Effector memory CD4-positive, alpha-beta T cell (primary cell): ENCODE measurements around the gene ANKRD13B.
A peak's percentile ranks its signal among the peaks of the same experiment; 100 is the strongest.

Experiments
- DNase-seq, 3 donors: peaks; one replicate each; pipeline ENCODE4 v3.0.0-alpha.2; 2020
- H3K27ac ChIP-seq: 2 replicates; pipeline ENCODE4 v1.7.0; 2013; ENCODE audit warnings: mild to moderate bottlenecking, low read length, moderate library complexity; ENCODE audit not compliant: insufficient read depth, poor library complexity, severe bottlenecking
- H3K27me3 ChIP-seq: replicated peaks from 2 replicates; pipeline ENCODE4 v1.7.0; 2013; ENCODE audit warnings: mild to moderate bottlenecking, low read length; ENCODE audit not compliant: insufficient read depth, control insufficient read depth, poor library complexity, severe bottlenecking
- H3K36me3 ChIP-seq: 2 replicates; pipeline ENCODE4 v1.7.0; 2013; ENCODE audit warnings: mild to moderate bottlenecking, low read length, moderate library complexity; ENCODE audit not compliant: control insufficient read depth, insufficient read depth
- H3K4me1 ChIP-seq: 2 replicates; pipeline ENCODE4 v1.7.0; 2013; ENCODE audit warnings: low read length, mild to moderate bottlenecking; ENCODE audit not compliant: control insufficient read depth, insufficient read depth, poor library complexity, severe bottlenecking
- H3K4me3 ChIP-seq: 2 replicates; pipeline ENCODE4 v1.7.0; 2013; ENCODE audit warnings: low read length, low read depth, mild to moderate bottlenecking; ENCODE audit not compliant: insufficient read depth, poor library complexity, severe bottlenecking
- H3K9me3 ChIP-seq: 2 replicates; pipeline ENCODE4 v1.7.0; 2013; ENCODE audit warnings: mild to moderate bottlenecking, low read length, moderate library complexity; ENCODE audit not compliant: control insufficient read depth

The ANKRD13B gene

DNA sequence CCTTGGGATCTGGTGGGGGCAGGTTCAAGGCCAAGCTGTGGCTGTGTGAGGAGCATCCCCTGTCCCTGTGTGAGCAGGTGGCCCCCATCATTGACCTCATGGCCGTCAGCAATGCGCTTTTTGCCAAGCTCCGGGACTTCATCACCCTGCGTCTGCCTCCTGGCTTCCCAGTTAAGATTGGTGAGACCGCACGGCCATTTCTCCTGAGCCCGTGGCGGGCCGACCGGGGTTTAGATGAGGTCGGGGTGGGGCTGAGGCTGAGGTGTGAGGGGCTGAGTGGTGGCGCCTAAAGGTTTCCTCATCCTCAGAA lies 19.1 kb downstream of the ANKRD13B start:
- no peaks in the 10 kb centered on the region for H3K9me3 ChIP-seq
- H3K4me3 ChIP-seq = no peak overlapping the region
- H3K4me1 ChIP-seq = peaks cover 42% of the 10 kb centered on the region
- no peaks in the 10 kb centered on the region for H3K27me3 ChIP-seq
- H3K27ac ChIP-seq = no peak overlapping the region
- no peak for DNase-seq
- no peaks in the 10 kb centered on the region for H3K36me3 ChIP-seq

DNA sequence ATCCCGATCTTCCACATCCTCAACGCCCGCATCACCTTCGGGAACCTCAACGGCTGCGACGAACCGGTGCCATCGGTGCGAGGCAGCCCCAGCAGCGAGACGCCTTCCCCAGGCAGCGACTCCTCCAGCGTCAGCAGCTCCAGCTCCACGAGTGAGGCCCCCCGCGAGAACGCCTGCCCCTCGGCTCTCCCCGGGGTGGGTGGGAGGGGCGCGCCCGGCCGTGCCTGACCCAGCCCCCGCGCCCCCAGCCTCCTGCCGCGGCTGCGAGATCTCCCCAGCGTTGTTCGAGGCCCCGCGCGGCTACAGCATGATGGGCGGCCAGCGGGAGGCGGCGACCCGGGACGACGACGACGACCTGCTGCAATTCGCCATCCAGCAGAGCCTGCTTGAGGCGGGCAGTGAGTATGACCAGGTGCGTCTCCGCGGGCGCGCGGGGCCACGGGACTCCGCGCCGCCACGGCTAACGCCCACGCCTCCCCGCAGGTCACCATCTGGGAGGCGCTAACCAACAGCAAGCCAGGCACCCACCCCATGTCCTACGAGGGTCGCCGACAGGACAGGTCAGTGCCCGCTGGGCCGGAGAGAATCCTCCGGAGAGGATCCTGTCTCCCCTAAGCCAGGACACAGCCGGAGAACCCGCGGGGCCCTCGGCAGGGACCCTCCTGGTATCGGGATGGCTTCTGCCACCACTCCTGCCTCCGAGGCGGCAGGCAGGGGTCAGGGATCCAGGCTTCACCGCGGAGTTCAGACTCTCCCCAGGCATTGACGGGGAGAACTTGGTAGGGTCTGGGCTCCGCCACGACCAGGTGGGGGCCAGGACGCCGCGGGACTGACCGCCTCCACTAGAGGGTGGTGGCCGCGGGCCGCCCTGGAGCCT lies 19.7 kb downstream of the ANKRD13B start:
- no peaks in the 10 kb centered on the region for H3K9me3 ChIP-seq
- no peaks in the 10 kb centered on the region for H3K27me3 ChIP-seq
- DNase-seq = no peak
- H3K4me1 ChIP-seq = peaks cover 48% of the 10 kb centered on the region
- H3K4me3 ChIP-seq = peak overlapping the region; percentile 24
- no peak overlapping the region for H3K27ac ChIP-seq
- H3K36me3 ChIP-seq = no peaks in the 10 kb centered on the region

- Histone ChIP-seq H3K27me3 (no peaks in the 10 kb centered on the region), H3K27ac (no peak overlapping the region), H3K4me1 (peaks cover 55% of the 10 kb centered on the region), H3K36me3 (no peaks in the 10 kb centered on the region), H3K9me3 (no peaks in the 10 kb centered on the region), H3K4me3 (peak overlapping the region; percentile 24)
- peak; percentile 84 to 90 (median 89) for DNase-seq
Observed at GRCh38 chr17:29613352-29613837, 20.5 kb downstream of the ANKRD13B start.

GRCh38 chr17:29613856-29614255 lies 20.9 kb downstream of the ANKRD13B start:
- H3K27ac ChIP-seq = no peak overlapping the region
- no peak for DNase-seq
- H3K27me3 ChIP-seq = no peaks in the 10 kb centered on the region
- H3K9me3 ChIP-seq = no peaks in the 10 kb centered on the region
- peaks cover 57% of the 10 kb centered on the region for H3K4me1 ChIP-seq
- no peaks in the 10 kb centered on the region for H3K36me3 ChIP-seq
- peak overlapping the region; percentile 24 for H3K4me3 ChIP-seq

DNA sequence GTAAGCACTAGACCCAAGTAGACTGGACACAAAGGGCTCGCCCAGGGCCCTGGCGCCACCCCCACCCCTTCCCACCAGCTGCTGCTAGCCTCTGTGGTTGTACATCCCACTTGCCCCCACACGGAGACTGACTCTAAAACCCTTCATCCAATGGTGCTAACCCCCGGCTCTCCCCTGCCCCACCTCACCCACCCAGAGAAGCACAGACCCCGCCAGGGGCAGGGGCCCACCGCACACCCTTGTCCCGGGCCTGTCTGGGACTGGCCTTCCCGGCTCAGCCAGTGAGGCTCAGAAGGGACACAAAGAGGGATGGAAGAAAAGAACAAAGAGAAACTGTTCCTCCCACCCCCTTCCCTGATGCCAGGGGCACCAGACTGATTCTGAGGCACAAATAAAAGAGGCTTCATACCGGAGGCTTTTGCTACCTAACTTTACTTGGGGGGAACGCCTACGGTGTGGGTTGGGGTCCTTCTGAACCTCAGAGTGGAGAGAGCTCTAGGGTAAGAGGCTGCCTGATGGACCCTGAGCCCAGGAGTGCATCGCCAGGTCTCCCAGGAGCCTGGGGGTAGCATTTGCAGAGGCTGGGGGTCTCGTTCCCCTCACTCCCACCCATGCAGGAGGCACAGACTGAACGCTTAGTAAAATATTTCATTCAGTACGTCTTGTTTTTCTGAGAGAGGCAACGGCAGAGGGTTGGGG lies 21.6 kb downstream of the ANKRD13B start:
- Histone ChIP-seq H3K4me1 (peaks cover 57% of the 10 kb centered on the region), H3K27me3 (no peaks in the 10 kb centered on the region), H3K36me3 (no peaks in the 10 kb centered on the region), H3K27ac (no peak overlapping the region), H3K4me3 (peak overlapping the region; percentile 68), H3K9me3 (no peaks in the 10 kb centered on the region)
- DNase-seq = no peak

DNA sequence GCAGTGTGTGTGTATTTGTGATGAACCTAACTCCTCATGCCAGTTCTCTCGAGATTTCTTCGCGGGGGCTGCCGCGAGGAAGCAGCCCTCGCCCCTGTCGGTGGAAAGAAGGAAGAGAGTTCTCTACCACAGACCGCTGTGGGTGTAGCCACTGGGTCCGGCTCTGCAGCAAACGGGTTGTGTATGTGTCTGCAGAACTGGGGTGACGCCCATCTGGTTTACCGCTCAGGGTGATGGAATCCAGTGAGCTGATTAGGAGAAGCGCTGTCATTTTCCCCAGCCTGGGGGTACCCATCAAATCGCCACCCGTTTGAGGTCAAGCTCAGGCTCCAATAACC lies 22.1 kb downstream of the ANKRD13B start:
- peak; percentile 58 to 65 (median 59) for DNase-seq
- peak overlapping the region; percentile 60 for H3K27ac ChIP-seq
- peaks cover 57% of the 10 kb centered on the region for H3K4me1 ChIP-seq
- H3K36me3 ChIP-seq = no peaks in the 10 kb centered on the region
- no peaks in the 10 kb centered on the region for H3K27me3 ChIP-seq
- H3K4me3 ChIP-seq = peak overlapping the region; percentile 68
- H3K9me3 ChIP-seq = no peaks in the 10 kb centered on the region

DNA sequence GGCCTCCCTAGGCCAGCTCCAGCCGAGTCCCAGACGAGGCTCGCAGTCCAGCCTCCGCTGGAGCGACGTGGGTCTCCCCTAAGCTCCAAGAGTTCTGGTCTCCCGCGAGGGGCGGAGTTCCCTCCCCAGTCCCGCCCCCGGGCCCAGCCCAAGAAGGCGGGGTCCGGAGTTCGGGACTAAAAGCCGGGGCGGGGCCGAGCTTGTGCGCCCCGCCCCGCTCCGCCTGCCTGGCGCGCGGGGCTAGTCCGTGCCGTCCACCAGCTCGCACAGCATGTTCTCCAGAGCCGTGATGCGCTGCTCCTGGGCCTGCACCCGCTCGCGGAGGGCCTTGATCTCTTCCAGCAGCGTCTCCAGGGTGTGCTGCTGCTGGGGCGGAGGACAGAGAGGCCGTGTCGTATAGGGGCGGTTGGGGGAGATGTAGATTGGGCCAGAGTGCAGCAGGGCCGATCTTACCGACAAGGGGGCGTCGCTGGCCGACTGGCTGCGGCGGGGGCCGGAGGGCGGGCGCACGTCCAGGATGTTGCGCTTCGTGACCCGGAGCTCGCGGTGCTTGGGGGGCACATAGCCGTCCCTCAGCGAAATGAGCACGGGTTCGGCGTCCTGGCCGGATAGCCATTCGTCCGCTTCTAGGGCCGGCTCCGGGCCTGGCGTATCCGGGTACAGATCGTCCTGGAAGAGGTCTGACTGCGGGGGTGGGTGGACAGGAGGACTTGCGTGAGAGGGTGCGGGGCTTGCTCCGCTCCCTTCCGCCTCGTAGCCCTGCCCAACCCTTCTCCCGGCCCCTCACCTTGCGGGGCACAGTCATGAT lies 22.8 kb downstream of the ANKRD13B start:
- Histone ChIP-seq H3K4me3 (peak overlapping the region; percentile 68), H3K9me3 (no peaks in the 10 kb centered on the region), H3K27ac (peak overlapping the region; percentile 60), H3K4me1 (peaks cover 57% of the 10 kb centered on the region), H3K36me3 (no peaks in the 10 kb centered on the region), H3K27me3 (no peaks in the 10 kb centered on the region)
- peak; percentile 82 to 85 (median 83) for DNase-seq

GRCh38 chr17:29616300-29617048 lies 23.5 kb downstream of the ANKRD13B start:
- Histone ChIP-seq H3K36me3 (no peaks in the 10 kb centered on the region), H3K27me3 (no peaks in the 10 kb centered on the region), H3K4me1 (peaks cover 57% of the 10 kb centered on the region), H3K27ac (no peak overlapping the region), H3K4me3 (peak overlapping the region; percentile 68), H3K9me3 (no peaks in the 10 kb centered on the region)
- DNase-seq = no peak

DNA sequence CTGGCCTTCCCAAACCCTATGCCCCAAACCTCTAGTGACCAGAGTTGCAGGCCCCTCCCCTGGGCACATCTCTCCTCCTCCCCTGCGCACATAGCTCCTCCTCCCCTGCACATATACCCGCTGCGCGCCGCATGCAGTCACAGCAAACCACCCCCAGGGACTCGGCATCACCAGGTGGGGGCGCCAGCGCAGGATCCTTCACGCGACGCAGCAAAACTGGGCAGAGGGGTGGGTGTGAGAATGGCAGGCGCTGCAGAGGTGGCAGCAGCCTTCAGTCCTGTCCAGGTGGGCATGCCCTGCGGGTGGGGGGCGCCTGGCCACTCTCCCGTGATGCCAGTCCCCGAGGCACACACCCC lies 24.2 kb downstream of the ANKRD13B start:
- Histone ChIP-seq H3K4me1 (peaks cover 60% of the 10 kb centered on the region), H3K36me3 (no peaks in the 10 kb centered on the region), H3K27ac (peak overlapping the region; percentile 52), H3K9me3 (no peaks in the 10 kb centered on the region), H3K27me3 (no peaks in the 10 kb centered on the region), H3K4me3 (peak overlapping the region; percentile 68)
- DNase-seq = peak; percentile 79 to 88 (median 81)
